Ovary (tissue), 9 donors: ENCODE results near the gene ADGRL1. TPM values are rescaled to one million over a fixed set of nuclear protein-coding genes. Genes with fewer than 3 reads are reported as not detected.
A peak's percentile ranks its signal among the peaks of the same experiment; 100 is the strongest.
"Not testable (repeated sequence)": the region's sequence is repeated elsewhere in the genome, so short reads cannot be mapped to it uniquely, and the experiment has no call there.

Source experiments
- DNase-seq, 5 donors: peaks; one replicate each; pipeline ENCODE4 v3.0.0-alpha.2; 2019 to 2020
- H3K27ac ChIP-seq, 2 donors: fragments of 200-600 bp; one replicate each; pipeline versions ENCODE4 v1.5.1 to v1.8.0; 2019 to 2022
- H3K27me3 ChIP-seq: fragments of 200-600 bp; one replicate; pipeline ENCODE4 v1.8.0; 2022
- H3K36me3 ChIP-seq: fragments of 200-600 bp; sonication (generic); one replicate; pipeline ENCODE4 v1.5.1; 2019
- H3K4me1 ChIP-seq: one replicate; pipeline ENCODE4 v1.8.1; 2013; ENCODE audit warnings: mild to moderate bottlenecking, moderate library complexity; ENCODE audit not compliant: insufficient read depth
- H3K4me3 ChIP-seq: fragments of 200-600 bp; sonication (generic); one replicate; pipeline ENCODE4 v1.5.1; 2017
- H3K9me3 ChIP-seq, 2 donors: fragments of 200-600 bp in 1 of 2; sonication (generic) in 1 of 2; one replicate each; pipeline versions ENCODE4 v1.5.1 to v1.8.1; 2013 to 2019; ENCODE audit warnings: mild to moderate bottlenecking in 1 of 2, moderate library complexity in 1 of 2
- CTCF ChIP-seq, 3 donors: fragments of 450-650 bp in 2 of 3; fragments of 200-600 bp in 1 of 3; IDR thresholded peaks; one replicate each; pipeline versions ENCODE4 v1.5.1 to v1.8.0; 2016 to 2022; ENCODE audit warnings: antibody characterized with exemption in 3 of 3, mild to moderate bottlenecking in 1 of 3
- EP300 ChIP-seq: sonication (generic); formaldehyde crosslinking; IDR thresholded peaks from one replicate; pipeline ENCODE4 v1.6.1; 2017; ENCODE audit warnings: antibody characterized with exemption
- POLR2A ChIP-seq: fragments of 450-650 bp; IDR thresholded peaks from one replicate; pipeline ENCODE4 v1.6.1; 2017; ENCODE audit warnings: antibody characterized with exemption, mild to moderate bottlenecking, moderate library complexity
- WGBS, 3 donors: extraction: QIAGEN DNeasy Blood & Tissue Kit in 1 of 3; methylation state at CpG; one replicate each; pipeline versions ENCODE4 v1.1.5 to v1.1.7; 2013 to 2017; 5-methylcytosine and 5-hydroxymethylcytosine counted together
- intact Hi-C, 4 donors: fragments of 100-400 bp; cut with DNase I; formaldehyde crosslinking; loops; one replicate each; pipeline versions ENCODE4 v1.11.0 to v1.15.1; 2022 to 2023
- polyA plus RNA-seq, 2 donors: library from polyadenylated mRNA; stranded (reverse); fragments of 200-250 nt in 1 of 2; fragments of 350-450 nt in 1 of 2; fragmentation: Illumina TruSeq in 1 of 2; extraction: RNeasy Lipid Tissue Mini Kit (QIAGEN cat#74804) in 1 of 2; gene quantifications; one replicate each; pipeline ENCODE4 v1.2.3, GENCODE V29; 2013 to 2014
- total RNA-seq, 7 donors: library from RNA; depleted of rRNA in 2 of 7; stranded (reverse); fragments of >200 nt in 2 of 7; fragmentation: NEBNext Ultra II Directional in 3 of 7; extraction: Animal tissue kit (Norgen Biotek cat#: 25700) in 3 of 7; gene quantifications; one replicate each; pipeline versions ENCODE4 v1.1.0 to v1.2.4, GENCODE V29; 2016 to 2023
- donor health status: DM: no; HTN: no; CAD: no; lungs with moderate emphysema.
- donor health status: DM: no; HTN: no; CAD: no.
- donor health status: Bipolar disorder and iron deficiency.
- donor health status: DM: yes; HTN: yes; CAD: no.
- donor health status: DM: no; HTN: no; CAD: no.
- donor health status: DM: yes; HTN: yes; CAD: no.

Gene ADGRL1
- total and polyA plus RNA-seq, 9 donors, result 2.1 to 36.8 (median 12.1) TPM

GRCh38 chr19:14196105-14196504 lies 9.9 kb downstream of the ADGRL1 start:
- H3K9me3 ChIP-seq, H3K4me3 ChIP-seq, H3K27me3 ChIP-seq, H3K4me1 ChIP-seq, H3K36me3 ChIP-seq, H3K27ac ChIP-seq: not testable (repeated sequence)
- intact Hi-C loops, result loop anchor here in 1 of 4 donors (5.0 kb wide), 1 partner anchor 211 kb away; no protein-coding TSS in a partner anchor
- peak; percentile 25 to 42 (median 26) for TF ChIP-seq CTCF (IDR thresholded peaks at IDR 0.05)
- DNase-seq, result peak; percentile 34 to 69 (median 59)
- 30 to 45% (median 40%) methylated on average over 12 of the region's 12 CpGs for WGBS, 3 donors

GRCh38 chr19:14195216-14195615 lies 10.8 kb downstream of the ADGRL1 start:
- not testable (repeated sequence) for H3K4me1 ChIP-seq, DNase-seq, H3K27me3 ChIP-seq, H3K4me3 ChIP-seq, H3K27ac ChIP-seq, H3K36me3 ChIP-seq, H3K9me3 ChIP-seq
- 84 to 90% (median 88%) methylated on average over 12 of the region's 12 CpGs for WGBS, 3 donors
- intact Hi-C loops, result loop anchor here in 1 of 4 donors (5.0 kb wide), 1 partner anchor 212 kb away; no protein-coding TSS in a partner anchor

- no peaks in the 10 kb centered on the region for H3K4me1 ChIP-seq
- H3K9me3 ChIP-seq, result no peaks in the 10 kb centered on the region
- no peak for DNase-seq
- WGBS, 3 donors, result 95 to 96% (median 95%) methylated on average over 12 of the region's 12 CpGs
- no peaks in the 10 kb centered on the region for H3K27me3 ChIP-seq
- TF ChIP-seq EP300 (no peak), CTCF (IDR thresholded peaks at IDR 0.05) (no peak), POLR2A (no peak)
- no peak overlapping the region for H3K4me3 ChIP-seq
- no peaks in the 10 kb centered on the region for H3K36me3 ChIP-seq
- no peak overlapping the region for H3K27ac ChIP-seq
- intact Hi-C loops, result no loop called here
Observed at GRCh38 chr19:14189415-14189814, 16.6 kb downstream of the ADGRL1 start.

- H3K27me3 ChIP-seq, DNase-seq, H3K36me3 ChIP-seq, intact Hi-C loops, H3K27ac ChIP-seq, H3K4me1 ChIP-seq, H3K9me3 ChIP-seq, H3K4me3 ChIP-seq: not testable (repeated sequence)
- 87 to 93% (median 88%) methylated on average over 7 of the region's 7 CpGs for WGBS, 3 donors
Observed at GRCh38 chr19:14188086-14188485, 17.9 kb downstream of the ADGRL1 start.

- WGBS, 3 donors, result 89 to 95% (median 90%) methylated on average over 12 of the region's 12 CpGs
- Histone ChIP-seq H3K27ac (no peak overlapping the region), H3K27me3 (no peaks in the 10 kb centered on the region), H3K36me3 (no peaks in the 10 kb centered on the region), H3K9me3 (no peaks in the 10 kb centered on the region), H3K4me3 (no peak overlapping the region), H3K4me1 (no peaks in the 10 kb centered on the region)
- DNase-seq, result no peak
- intact Hi-C loops, result no loop called here
- TF ChIP-seq POLR2A (no peak), EP300 (no peak), CTCF (IDR thresholded peaks at IDR 0.05) (no peak)
Observed at GRCh38 chr19:14187561-14187960, 18.4 kb downstream of the ADGRL1 start.

- H3K4me1 ChIP-seq, intact Hi-C loops, DNase-seq, H3K4me3 ChIP-seq, H3K36me3 ChIP-seq, H3K27ac ChIP-seq, H3K9me3 ChIP-seq, H3K27me3 ChIP-seq: not testable (repeated sequence)
- WGBS, 3 donors, result 87 to 90% (median 88%) methylated on average over 9 of the region's 9 CpGs
Observed at GRCh38 chr19:14186684-14187083, 19.3 kb downstream of the ADGRL1 start.

- 95 to 100% (median 95%) methylated on average over 1 of the region's 1 CpG for WGBS, 3 donors
- H3K27ac ChIP-seq, H3K4me1 ChIP-seq, H3K27me3 ChIP-seq, DNase-seq, H3K9me3 ChIP-seq, intact Hi-C loops, H3K4me3 ChIP-seq, H3K36me3 ChIP-seq: not testable (repeated sequence)
Observed at GRCh38 chr19:14185691-14186090, 20.3 kb downstream of the ADGRL1 start.
